Measurements from ENCODE around the gene NOP53. TPM values are rescaled to one million over a fixed set of nuclear protein-coding genes. Genes with fewer than 3 reads are reported as not detected.

The NOP53 gene
- total and polyA plus RNA-seq, 2 of the 8 experiments (the other 6 are each of a cell fraction or from before 2014, with no cell fraction given): 107 to 245 TPM

DNA sequence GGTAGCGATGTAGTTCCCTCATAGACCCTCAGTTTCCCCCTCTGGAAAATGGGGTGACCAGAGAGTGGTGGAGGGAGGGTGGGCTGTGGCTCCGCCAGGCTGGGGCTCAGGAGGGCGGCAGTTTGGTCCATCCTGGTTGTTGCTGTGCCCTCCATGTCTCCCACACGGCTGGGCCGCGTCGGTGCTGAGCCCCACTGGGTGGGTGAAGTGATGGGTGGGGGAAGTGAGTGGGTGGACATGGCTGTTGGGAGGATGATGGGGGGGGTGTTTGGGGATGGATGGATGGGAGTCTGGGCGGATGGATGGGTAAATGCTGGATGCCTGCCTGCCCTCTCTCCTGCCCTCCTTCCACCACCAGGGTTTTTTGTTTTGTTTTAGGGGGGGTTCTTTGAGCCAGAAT is 48.7 kb upstream of the NOP53 start:
- TF ChIP-seq KDM5A (IDR thresholded peaks at IDR 0.05; ENCODE audit: low read length): no peak
- no peak for TF ChIP-seq FOSL1 (IDR thresholded peaks at IDR 0.05; ENCODE audit: insufficient read depth, low read depth, low read length)
- no peak for TF ChIP-seq CREB1 (IDR thresholded peaks at IDR 0.05)
- TF ChIP-seq, protein P1, sequence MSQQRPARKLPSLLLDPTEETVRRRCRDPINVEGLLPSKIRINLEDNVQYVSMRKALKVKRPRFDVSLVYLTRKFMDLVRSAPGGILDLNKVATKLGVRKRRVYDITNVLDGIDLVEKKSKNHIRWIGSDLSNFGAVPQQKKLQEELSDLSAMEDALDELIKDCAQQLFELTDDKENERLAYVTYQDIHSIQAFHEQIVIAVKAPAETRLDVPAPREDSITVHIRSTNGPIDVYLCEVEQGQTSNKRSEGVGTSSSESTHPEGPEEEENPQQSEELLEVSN (IDR thresholded peaks at IDR 0.05): no peak
- TF ChIP-seq YY1 (IDR thresholded peaks at IDR 0.05; ENCODE audit: low read depth, low read length): no peak
- TF ChIP-seq, protein P2, sequence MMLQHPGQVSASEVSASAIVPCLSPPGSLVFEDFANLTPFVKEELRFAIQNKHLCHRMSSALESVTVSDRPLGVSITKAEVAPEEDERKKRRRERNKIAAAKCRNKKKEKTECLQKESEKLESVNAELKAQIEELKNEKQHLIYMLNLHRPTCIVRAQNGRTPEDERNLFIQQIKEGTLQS (IDR thresholded peaks at IDR 0.05; ENCODE audit: insufficient read depth, low read depth, low read length): no peak
- no peak for TF ChIP-seq POU5F1 (IDR thresholded peaks at IDR 0.05; ENCODE audit: low read depth, low read length)
- TF ChIP-seq ASH2L (IDR thresholded peaks at IDR 0.05; ENCODE audit: low read length): no peak
- no peak for TF ChIP-seq SP2 (IDR thresholded peaks at IDR 0.05; ENCODE audit: low read length)
- TF ChIP-seq SRF (IDR thresholded peaks at IDR 0.05; ENCODE audit: low read depth, low read length): no peak
- TF ChIP-seq CBX5 (IDR thresholded peaks at IDR 0.05; ENCODE audit: low read depth, low read length): no peak
- TF ChIP-seq SUZ12 (IDR thresholded peaks at IDR 0.05; ENCODE audit: low read length): no peak
- TF ChIP-seq RFX5 (IDR thresholded peaks at IDR 0.05; ENCODE audit: borderline replicate concordance, low read depth, low read length): no peak
- TF ChIP-seq ZNF274 (IDR thresholded peaks at IDR 0.05; ENCODE audit: borderline replicate concordance, extremely low read depth, low read length): no peak
- Histone ChIP-seq H3K4me2 (ENCODE audit: insufficient read depth in 1 of 2, low read depth in 2 of 2, low read length in 2 of 2) (no peak overlapping the region), H3K36me3 (ENCODE audit: control insufficient read depth in 2 of 4, insufficient read depth in 4 of 4, low read length in 3 of 4) (peaks cover 4 to 12% (median 10%) of the 10 kb centered on the region in 4 experiments; a peak in 7 of 8 replicates), H3K56ac (replicated peaks; ENCODE audit: insufficient read length, low read depth, low read length) (no peak overlapping the region), H3K79me1 (ENCODE audit: low read depth, low read length) (peaks cover 5% of the 10 kb centered on the region), H3K9me3 (ENCODE audit: insufficient read depth in 2 of 2, low read depth in 1 of 2, low read length in 1 of 2) (no peaks in the 10 kb centered on the region), H4K20me1 (replicated peaks in 1 of 2; ENCODE audit: control insufficient read depth in 1 of 2, insufficient read depth in 2 of 2, low read length in 2 of 2) (peaks cover 3 to 8% of the 10 kb centered on the region in 2 experiments), H3K27me3 (replicated peaks in 1 of 4; ENCODE audit: control insufficient read depth in 3 of 4, extremely low read depth in 1 of 4, insufficient read depth in 3 of 4, low read length in 3 of 4) (no peaks in the 10 kb centered on the region), H3K4me1 (replicated peaks in 1 of 4; ENCODE audit: control insufficient read depth in 3 of 4, insufficient read depth in 4 of 4, low read length in 3 of 4) (peaks cover 0 to 6% (median 0%) of the 10 kb centered on the region in 4 experiments; a peak in 2 of 7 replicates), H2BK5ac (ENCODE audit: low read depth, low read length) (no peak overlapping the region), H4K91ac (replicated peaks; ENCODE audit: insufficient read length, low read length) (no peak overlapping the region), H3K23ac (ENCODE audit: insufficient read length) (no peak overlapping the region), H2BK20ac (ENCODE audit: low read length) (no peak overlapping the region), H2BK120ac (replicated peaks; ENCODE audit: low read depth, low read length) (no peak overlapping the region), H3K4me3 (ENCODE audit: extremely low read depth in 1 of 4, insufficient read depth in 2 of 4, low read depth in 3 of 4, low read length in 4 of 4) (no peak overlapping the region), H3K4ac (replicated peaks; ENCODE audit: insufficient read length, low read depth, low read length) (no peak overlapping the region), H3K9ac (replicated peaks in 1 of 4; ENCODE audit: extremely low read depth in 1 of 4, low read depth in 3 of 4, low read length in 3 of 4) (no peak overlapping the region), H2BK12ac (ENCODE audit: low read depth, low read length) (no peak overlapping the region), H2AK5ac (ENCODE audit: low read depth, low read length) (no peak overlapping the region), H4K8ac (ENCODE audit: extremely low read depth, insufficient read depth, low read length) (no peak overlapping the region), H3K27ac (ENCODE audit: low read depth, low read length) (no peak overlapping the region), H2AFZ (ENCODE audit: low read length) (no peak overlapping the region), H3K18ac (ENCODE audit: extremely low read depth, low read length) (no peak overlapping the region), H3K79me2 (ENCODE audit: control insufficient read depth in 1 of 2, insufficient read depth in 2 of 2, low read length in 2 of 2) (no peaks in the 10 kb centered on the region; a peak in 1 of 4 replicates), H4K5ac (ENCODE audit: insufficient read length, low read depth, low read length) (no peak overlapping the region), H2BK15ac (ENCODE audit: low read length) (no peak overlapping the region), H3K23me2 (ENCODE audit: low read depth, low read length) (no peaks in the 10 kb centered on the region), H3K14ac (ENCODE audit: insufficient read length) (no peak overlapping the region)
- no peak for DNase-seq (ENCODE audit: low read depth in 1 of 2, low spot score in 2 of 2)
- CTCF ChIA-PET (ENCODE audit: partially characterized antibody): interaction anchor here (0.7 to 24.9 kb wide), 6 partner anchors 11 to 305 kb away, joined by 3 to 436 read pairs (median 4); no protein-coding TSS in a partner anchor
- 84% methylated on average over 3 of the region's 8 CpGs; no CpG with 5 or more reads in 1 of the 2 experiments for WGBS, 2 experiments (ENCODE audit: extremely low coverage in 1 of 2, insufficient coverage in 1 of 2, insufficient read length in 1 of 2, insufficient replicate concordance in 2 of 2, low coverage in 1 of 2, low lambda C conversion rate in 2 of 2, missing lambda C conversion rate in 1 of 2)
- POLR2A ChIA-PET (ENCODE audit: partially characterized antibody): interaction anchor here (1.3 kb wide), 1 partner anchor 213 kb away, joined by 3 read pairs; the partner anchor contains the start of gene KPTN
- no peak for FAIRE-seq
